ENCODE results near the gene C2orf92. TPM values are rescaled to one million over a fixed set of nuclear protein-coding genes. Genes with fewer than 3 reads are reported as not detected.

C2orf92 gene
- total RNA-seq, 2 experiments from 2014 or later = 7.3 to 8.4 TPM

DNA sequence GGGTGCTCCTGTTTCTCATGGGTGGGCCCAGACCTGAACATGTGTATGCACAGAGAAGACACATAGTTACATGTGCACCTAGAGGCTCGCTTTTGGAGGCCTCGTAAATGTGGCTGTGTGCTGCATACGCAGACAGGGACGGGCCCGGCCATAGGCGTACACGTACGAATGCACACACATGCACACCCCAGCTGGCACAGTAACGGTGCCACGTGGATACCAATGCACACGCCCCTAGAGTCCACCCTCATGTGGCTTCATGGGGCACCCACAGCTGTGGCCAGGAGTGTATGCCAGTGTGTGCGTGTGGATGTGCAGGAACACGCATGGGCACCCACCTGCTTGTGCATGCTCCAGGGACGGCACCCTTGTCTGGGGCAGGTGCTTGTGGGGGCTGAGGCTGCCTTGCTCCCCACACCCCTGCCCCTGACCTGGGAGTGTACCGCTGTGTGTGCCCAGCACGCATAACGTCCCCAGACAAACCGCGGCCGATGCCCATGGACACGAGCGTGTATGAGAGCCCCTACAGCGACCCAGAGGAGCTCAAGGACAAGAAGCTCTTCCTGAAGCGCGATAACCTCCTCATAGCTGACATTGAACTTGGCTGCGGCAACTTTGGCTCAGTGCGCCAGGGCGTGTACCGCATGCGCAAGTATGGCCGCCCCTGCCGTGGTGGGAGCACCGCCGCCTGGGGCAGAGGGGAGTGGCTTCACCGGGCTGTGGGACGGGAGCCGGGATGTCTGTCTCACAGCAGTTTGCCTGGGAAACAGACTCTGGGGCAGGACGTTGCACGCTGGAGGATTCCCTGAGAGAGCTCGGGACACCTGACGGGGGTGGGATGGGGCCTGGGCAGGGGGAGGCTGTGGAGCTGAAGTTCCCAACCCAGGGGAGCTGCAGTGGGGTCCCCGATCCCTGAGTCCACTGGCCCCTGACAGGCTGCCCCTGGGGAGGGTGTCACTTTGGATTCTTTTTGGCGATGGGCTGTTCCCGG, 64.8 kb downstream of the C2orf92 start:
- Mint-ChIP-seq H3K4me3 (no peak overlapping the region), H3K4me1 (peaks cover 24% of the 10 kb centered on the region), H3K9me3 (ENCODE audit: low read depth) (peaks cover 4% of the 10 kb centered on the region), H3K36me3 (peaks cover 62% of the 10 kb centered on the region), H3K27me3 (no peaks in the 10 kb centered on the region), H3K27ac (no peak overlapping the region)
- DNase-seq = no peak
- CTCF ChIA-PET = interaction anchor here (0.8 to 1.2 kb wide), 2 partner anchors 21 to 36 kb away, joined by 3 read pairs; partner anchors contain the start of gene ZAP70
- no peak for ATAC-seq

- no peak overlapping the region for H3K27ac Mint-ChIP-seq
- no peak for DNase-seq
- H3K4me3 Mint-ChIP-seq = no peak overlapping the region
- H3K36me3 Mint-ChIP-seq = peaks cover 54% of the 10 kb centered on the region
- no peaks in the 10 kb centered on the region for H3K27me3 Mint-ChIP-seq
- peaks cover 21% of the 10 kb centered on the region for H3K4me1 Mint-ChIP-seq
- no peaks in the 10 kb centered on the region for H3K9me3 Mint-ChIP-seq (ENCODE audit: low read depth)
- CTCF ChIA-PET = no interaction called here
- no peak for ATAC-seq
Observed at GRCh38 chr2:97735161-97735561, 65.6 kb downstream of the C2orf92 start.

DNA sequence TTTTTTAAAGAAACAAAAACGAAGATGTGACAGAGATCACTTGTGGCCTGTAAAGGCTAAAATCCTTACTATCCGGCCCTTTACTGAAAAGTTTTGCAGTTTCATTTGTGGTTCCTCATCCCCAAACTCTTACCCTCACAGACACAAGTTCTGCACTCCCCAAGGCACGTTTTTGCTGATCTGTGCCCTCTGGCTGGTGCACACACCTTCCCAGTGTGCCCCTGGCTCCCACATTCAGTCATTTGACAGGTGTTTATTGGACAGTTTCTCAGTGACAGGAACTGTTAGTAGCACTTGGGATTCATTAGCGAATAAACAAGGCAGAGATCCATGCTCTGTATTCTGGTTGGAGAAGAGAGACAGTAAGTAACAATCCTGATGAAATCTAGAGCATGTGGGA, 66.7 kb downstream of the C2orf92 start:
- Mint-ChIP-seq H3K27ac (no peak overlapping the region), H3K9me3 (ENCODE audit: low read depth) (no peaks in the 10 kb centered on the region), H3K4me1 (peaks cover 20% of the 10 kb centered on the region), H3K36me3 (peaks cover 50% of the 10 kb centered on the region), H3K4me3 (no peak overlapping the region), H3K27me3 (no peaks in the 10 kb centered on the region)
- ATAC-seq (no peak), DNase-seq (no peak)
- CTCF ChIA-PET = interaction anchor here (20.6 kb wide), 1 partner anchor 29 kb away, joined by 621 read pairs; the partner anchor contains the start of gene ZAP70

DNA sequence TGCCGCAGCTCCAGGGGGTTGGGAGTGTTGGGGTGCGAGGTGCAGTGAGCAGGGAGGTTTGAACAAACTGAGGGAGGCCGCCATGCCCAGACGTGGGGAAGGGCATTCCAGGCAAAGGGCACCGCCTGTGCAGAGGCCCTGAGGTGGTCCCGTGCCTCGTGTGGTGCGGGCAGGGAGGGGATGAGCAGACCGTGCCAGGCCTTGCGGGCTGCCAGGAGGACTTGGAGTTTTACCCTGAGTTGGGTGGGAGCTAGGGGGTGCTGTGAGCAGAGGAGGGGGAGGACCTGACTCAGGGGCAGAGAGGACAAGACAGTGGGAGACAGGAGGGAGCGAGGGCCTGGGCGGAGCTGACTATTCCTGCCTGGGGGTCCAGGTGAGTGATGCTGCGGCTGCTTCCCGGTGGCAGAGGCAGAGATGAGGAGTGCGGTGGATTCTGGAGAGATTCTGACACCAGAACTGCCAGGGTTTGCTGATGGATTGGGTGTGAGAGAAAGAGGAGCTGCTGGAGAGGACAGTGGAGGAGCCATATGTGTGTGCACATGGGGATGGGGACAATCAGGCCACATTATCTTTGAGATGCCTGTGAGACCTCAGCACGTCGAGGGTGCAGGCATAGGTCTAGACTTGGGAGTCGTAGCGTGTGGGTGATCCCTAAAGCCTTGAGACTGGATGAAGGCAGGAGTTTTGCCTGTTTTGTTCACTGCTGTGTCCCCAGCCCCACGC, 67.3 kb downstream of the C2orf92 start:
- H3K27ac Mint-ChIP-seq = no peak overlapping the region
- no peaks in the 10 kb centered on the region for H3K27me3 Mint-ChIP-seq

DNA sequence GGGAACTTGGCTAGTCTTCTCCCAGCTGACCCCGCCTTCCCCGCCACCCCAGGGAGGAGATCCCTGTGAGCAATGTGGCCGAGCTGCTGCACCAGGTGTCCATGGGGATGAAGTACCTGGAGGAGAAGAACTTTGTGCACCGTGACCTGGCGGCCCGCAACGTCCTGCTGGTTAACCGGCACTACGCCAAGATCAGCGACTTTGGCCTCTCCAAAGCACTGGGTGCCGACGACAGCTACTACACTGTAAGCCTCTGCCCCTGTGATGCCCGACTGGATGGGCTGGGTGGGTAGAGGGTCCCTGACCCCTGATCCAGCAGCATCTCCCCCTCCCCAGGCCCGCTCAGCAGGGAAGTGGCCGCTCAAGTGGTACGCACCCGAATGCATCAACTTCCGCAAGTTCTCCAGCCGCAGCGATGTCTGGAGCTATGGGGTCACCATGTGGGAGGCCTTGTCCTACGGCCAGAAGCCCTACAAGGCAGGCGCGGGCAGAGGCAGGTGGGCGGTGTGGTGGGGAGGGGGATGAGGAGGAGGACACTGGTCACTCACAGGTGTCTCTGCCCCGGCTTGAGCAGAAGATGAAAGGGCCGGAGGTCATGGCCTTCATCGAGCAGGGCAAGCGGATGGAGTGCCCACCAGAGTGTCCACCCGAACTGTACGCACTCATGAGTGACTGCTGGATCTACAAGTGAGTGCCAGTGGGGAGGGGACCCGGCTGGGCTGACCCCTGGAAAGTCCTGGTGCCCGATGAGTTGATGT, 68.1 kb downstream of the C2orf92 start:
- DNase-seq (no peak), ATAC-seq (no peak)
- no peaks in the 10 kb centered on the region for H3K9me3 Mint-ChIP-seq (ENCODE audit: low read depth)
- peaks cover 28% of the 10 kb centered on the region for H3K4me1 Mint-ChIP-seq
- CTCF ChIA-PET = interaction anchor here (1.0 to 20.6 kb wide), 3 partner anchors 11 to 30 kb away, joined by 3 to 621 read pairs (median 3); partner anchors contain the start of gene ZAP70
- H3K27me3 Mint-ChIP-seq = no peaks in the 10 kb centered on the region
- H3K27ac Mint-ChIP-seq = no peak overlapping the region
- no peak overlapping the region for H3K4me3 Mint-ChIP-seq
- peaks cover 45% of the 10 kb centered on the region for H3K36me3 Mint-ChIP-seq

More for the DNA sequence above, 67.3 kb downstream of the C2orf92 start:
- peaks cover 20% of the 10 kb centered on the region for H3K4me1 Mint-ChIP-seq
- DNase-seq = no peak
- CTCF ChIA-PET = interaction anchor here (1.0 to 20.6 kb wide), 3 partner anchors 12 to 30 kb away, joined by 3 to 621 read pairs (median 3); partner anchors contain the start of gene ZAP70
- H3K36me3 Mint-ChIP-seq = peaks cover 48% of the 10 kb centered on the region
- no peak for ATAC-seq
- H3K9me3 Mint-ChIP-seq (ENCODE audit: low read depth) = no peaks in the 10 kb centered on the region
- no peak overlapping the region for H3K4me3 Mint-ChIP-seq

GRCh38 chr2:97738179-97739019, 68.9 kb downstream of the C2orf92 start:
- Mint-ChIP-seq H3K4me3 (no peak overlapping the region), H3K4me1 (peaks cover 35% of the 10 kb centered on the region), H3K36me3 (peaks cover 43% of the 10 kb centered on the region), H3K27me3 (no peaks in the 10 kb centered on the region), H3K27ac (peak overlapping the region; percentile 11), H3K9me3 (ENCODE audit: low read depth) (no peaks in the 10 kb centered on the region)
- CTCF ChIA-PET = interaction anchor here (1.0 to 20.6 kb wide), 4 partner anchors 10 to 31 kb away, joined by 3 to 621 read pairs (median 30); partner anchors contain the start of gene ZAP70
- DNase-seq (no peak), ATAC-seq (no peak)

DNA sequence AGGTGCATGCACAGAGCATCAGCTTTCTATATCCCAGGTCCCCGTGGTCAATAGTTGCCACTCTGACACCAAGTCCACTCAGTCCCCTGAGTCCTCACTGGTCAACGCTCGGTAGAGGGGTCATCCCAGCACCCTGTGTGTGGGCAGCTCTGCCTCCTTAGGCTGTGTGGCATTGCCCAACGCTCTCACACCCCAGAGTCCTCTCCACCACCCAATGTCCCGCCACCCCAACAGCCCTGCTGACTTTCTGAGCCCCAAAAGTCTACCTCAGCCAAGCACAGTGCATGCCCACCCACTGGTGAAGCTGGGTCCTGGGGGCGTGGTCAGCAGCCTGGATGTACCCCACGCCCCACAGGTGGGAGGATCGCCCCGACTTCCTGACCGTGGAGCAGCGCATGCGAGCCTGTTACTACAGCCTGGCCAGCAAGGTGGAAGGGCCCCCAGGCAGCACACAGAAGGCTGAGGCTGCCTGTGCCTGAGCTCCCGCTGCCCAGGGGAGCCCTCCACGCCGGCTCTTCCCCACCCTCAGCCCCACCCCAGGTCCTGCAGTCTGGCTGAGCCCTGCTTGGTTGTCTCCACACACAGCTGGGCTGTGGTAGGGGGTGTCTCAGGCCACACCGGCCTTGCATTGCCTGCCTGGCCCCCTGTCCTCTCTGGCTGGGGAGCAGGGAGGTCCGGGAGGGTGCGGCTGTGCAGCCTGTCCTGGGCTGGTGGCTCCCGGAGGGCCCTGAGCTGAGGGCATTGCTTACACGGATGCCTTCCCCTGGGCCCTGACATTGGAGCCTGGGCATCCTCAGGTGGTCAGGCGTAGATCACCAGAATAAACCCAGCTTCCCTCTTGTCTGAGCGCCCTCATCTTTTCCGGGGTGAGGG, 69.7 kb downstream of the C2orf92 start:
- peaks cover 46% of the 10 kb centered on the region for H3K36me3 Mint-ChIP-seq
- no peak for ATAC-seq

GRCh38 chr2:97739893-97740245, 70.4 kb downstream of the C2orf92 start:
- H3K36me3 Mint-ChIP-seq = peaks cover 47% of the 10 kb centered on the region
- CTCF ChIA-PET = interaction anchor here (1.3 to 20.6 kb wide), 4 partner anchors 11 to 77 kb away, joined by 3 to 621 read pairs (median 32); partner anchors contain the start of gene ZAP70
- H3K27ac Mint-ChIP-seq = no peak overlapping the region
- no peaks in the 10 kb centered on the region for H3K9me3 Mint-ChIP-seq (ENCODE audit: low read depth)
- H3K4me3 Mint-ChIP-seq = no peak overlapping the region
- ATAC-seq (no peak), DNase-seq (no peak)
- H3K4me1 Mint-ChIP-seq = peaks cover 47% of the 10 kb centered on the region
- no peaks in the 10 kb centered on the region for H3K27me3 Mint-ChIP-seq

More for the DNA sequence above, 69.7 kb downstream of the C2orf92 start:
- no peak for DNase-seq
- Mint-ChIP-seq H3K4me3 (no peak overlapping the region), H3K9me3 (ENCODE audit: low read depth) (no peaks in the 10 kb centered on the region), H3K27me3 (no peaks in the 10 kb centered on the region), H3K4me1 (peaks cover 42% of the 10 kb centered on the region), H3K27ac (no peak overlapping the region)
- CTCF ChIA-PET = interaction anchor here (1.8 to 20.6 kb wide), 3 partner anchors 11 to 77 kb away, joined by 7 to 621 read pairs (median 58); partner anchors contain the start of gene ZAP70

DNA sequence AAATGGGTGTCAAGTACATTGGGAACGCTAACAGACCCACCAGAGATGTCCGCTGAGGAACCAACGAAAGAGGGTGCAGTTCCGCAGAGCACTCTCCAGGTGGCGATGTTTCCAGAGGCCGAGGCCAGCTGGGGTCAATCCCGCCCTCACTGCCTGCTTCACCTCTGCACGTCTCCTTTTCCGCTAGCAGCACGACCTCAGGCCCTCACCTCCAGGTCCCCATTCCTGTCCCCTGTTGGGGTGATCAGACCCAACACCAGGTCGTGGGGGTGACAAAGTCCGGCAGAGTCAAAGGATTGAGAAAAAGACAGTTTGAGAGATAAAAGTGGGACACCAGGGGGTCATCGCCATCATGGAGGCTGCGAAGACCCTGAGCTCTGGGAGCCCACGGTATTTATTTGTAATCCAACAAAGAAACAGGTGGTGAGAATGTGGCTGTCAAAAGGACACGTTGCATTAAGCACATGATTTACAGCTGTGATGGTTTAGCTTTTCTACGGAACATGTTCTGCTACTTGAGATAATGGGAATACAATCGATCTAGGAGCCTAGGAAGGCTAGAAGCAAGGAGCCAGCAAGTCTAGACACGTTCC, 71.2 kb downstream of the C2orf92 start:
- H3K4me1 Mint-ChIP-seq = peaks cover 56% of the 10 kb centered on the region
- H3K9me3 Mint-ChIP-seq (ENCODE audit: low read depth) = no peaks in the 10 kb centered on the region
- ATAC-seq = no peak
- peaks cover 44% of the 10 kb centered on the region for H3K36me3 Mint-ChIP-seq
- peak overlapping the region; percentile 97 for H3K27ac Mint-ChIP-seq
- CTCF ChIA-PET = interaction anchor here (1.2 to 20.6 kb wide), 8 partner anchors 9 to 150 kb away, joined by 3 to 621 read pairs (median 6); partner anchors contain the start of gene ZAP70
- peak; percentile 57 for DNase-seq
- no peaks in the 10 kb centered on the region for H3K27me3 Mint-ChIP-seq
- H3K4me3 Mint-ChIP-seq = no peak overlapping the region

- Mint-ChIP-seq H3K36me3 (peaks cover 44% of the 10 kb centered on the region), H3K4me3 (no peak overlapping the region), H3K27me3 (no peaks in the 10 kb centered on the region), H3K9me3 (ENCODE audit: low read depth) (no peaks in the 10 kb centered on the region), H3K4me1 (peaks cover 60% of the 10 kb centered on the region), H3K27ac (peak overlapping the region; percentile 97)
- CTCF ChIA-PET = interaction anchor here (1.2 to 20.6 kb wide), 8 partner anchors 9 to 150 kb away, joined by 3 to 621 read pairs (median 6); partner anchors contain the start of gene ZAP70
- ATAC-seq (no peak), DNase-seq (no peak)
Observed at GRCh38 chr2:97741251-97741650, 71.7 kb downstream of the C2orf92 start.

DNA sequence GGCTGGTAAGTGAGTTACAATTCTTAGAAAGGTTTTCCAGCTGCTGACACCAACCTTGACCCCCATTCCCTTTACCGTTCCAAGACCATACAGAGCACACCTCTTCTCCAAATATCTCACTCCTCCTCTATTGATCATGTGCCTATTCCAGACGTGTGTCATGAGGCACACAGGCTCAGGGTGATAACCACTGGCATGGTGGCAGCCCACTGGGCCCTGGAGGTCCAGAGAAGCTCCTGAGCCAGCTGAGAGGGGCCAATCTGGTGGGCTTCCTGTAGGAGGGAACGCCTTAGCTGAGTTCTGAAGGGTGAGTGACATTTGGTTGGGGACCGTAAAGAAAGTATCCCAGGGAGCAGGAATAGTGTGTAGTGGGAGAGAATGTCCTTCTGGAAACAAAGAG, 72.2 kb downstream of the C2orf92 start:
- H3K27ac Mint-ChIP-seq = peak overlapping the region; percentile 97
- H3K4me3 Mint-ChIP-seq = peak overlapping the region; percentile 10
- peaks cover 65% of the 10 kb centered on the region for H3K4me1 Mint-ChIP-seq
- no peaks in the 10 kb centered on the region for H3K27me3 Mint-ChIP-seq
- H3K9me3 Mint-ChIP-seq (ENCODE audit: low read depth) = no peaks in the 10 kb centered on the region
- CTCF ChIA-PET = interaction anchor here (1.2 to 20.6 kb wide), 6 partner anchors 8 to 151 kb away, joined by 3 to 621 read pairs (median 8); partner anchors contain the start of gene ZAP70
- DNase-seq (no peak), ATAC-seq (no peak)
- H3K36me3 Mint-ChIP-seq = peaks cover 42% of the 10 kb centered on the region
